DND-41 (cell line): ENCODE data around the gene ERCC4.

ENCODE experiments used
- ATAC-seq: fragments of 200-7000 bp; cut with Tn5 transposase; 3 replicates; pipeline ENCODE4 v1.9.1; 2021; ENCODE audit warnings: low read depth; ENCODE audit not compliant: insufficient read depth
- DNase-seq: peaks from one replicate; pipeline ENCODE4 v3.0.0-alpha.2; 2020
- H2AFZ ChIP-seq: 2 replicates; pipeline ENCODE4 v1.6.0; 2012; ENCODE audit warnings: low read depth, low read length
- H3K27ac ChIP-seq: 2 replicates; pipeline ENCODE4 v1.5.1; 2012; ENCODE audit warnings: low read length, inconsistent platforms
- H3K27me3 ChIP-seq: fragments of 200-600 bp; sonication (generic); 2 replicates; pipeline ENCODE4 v1.6.0; 2012; ENCODE audit warnings: low read length, mild to moderate bottlenecking, inconsistent platforms; ENCODE audit not compliant: insufficient read depth, poor library complexity
- H3K36me3 ChIP-seq: 2 replicates; pipeline ENCODE4 v1.5.1; 2012; ENCODE audit warnings: low read length, inconsistent platforms; ENCODE audit not compliant: insufficient read depth
- H3K4me1 ChIP-seq: 2 replicates; pipeline ENCODE4 v1.5.1; 2012; ENCODE audit warnings: mild to moderate bottlenecking, low read length; ENCODE audit not compliant: insufficient read depth
- H3K4me2 ChIP-seq: 2 replicates; pipeline ENCODE4 v1.6.0; 2012; ENCODE audit warnings: mild to moderate bottlenecking, moderate library complexity, low read length, inconsistent platforms; ENCODE audit not compliant: insufficient read depth
- H3K4me3 ChIP-seq, 2 experiments: fragments of 200-600 bp in 1 of 2; shearing (Covaris generic) in 1 of 2; 2 replicates each; pipeline ENCODE4 v1.5.1; 2012 to 2016; ENCODE audit warnings: inconsistent platforms in 2 of 2, low read length in 2 of 2, mild to moderate bottlenecking in 2 of 2, low read depth in 1 of 2, moderate library complexity in 1 of 2
- H3K79me2 ChIP-seq: 2 replicates; pipeline ENCODE4 v1.6.0; 2012; ENCODE audit warnings: low read length, inconsistent platforms; ENCODE audit not compliant: insufficient read depth
- H3K9ac ChIP-seq: 2 replicates; pipeline ENCODE4 v1.6.0; 2012; ENCODE audit warnings: low read depth, mild to moderate bottlenecking, inconsistent platforms, low read length, moderate library complexity
- H3K9me3 ChIP-seq: 2 replicates; pipeline ENCODE4 v1.5.1; 2012; ENCODE audit warnings: low read length, moderate library complexity, mild to moderate bottlenecking, inconsistent platforms; ENCODE audit not compliant: insufficient read depth, severe bottlenecking
- H4K20me1 ChIP-seq: 2 replicates; pipeline ENCODE4 v1.6.0; 2012; ENCODE audit warnings: low read length; ENCODE audit not compliant: insufficient read depth
- EZH2 ChIP-seq: IDR thresholded peaks from 3 replicates; pipeline ENCODE4 v1.6.1; 2012; ENCODE audit warnings: borderline replicate concordance, low read depth, mild to moderate bottlenecking, moderate library complexity, low read length, inconsistent platforms; ENCODE audit not compliant: severe bottlenecking
- TF ChIP-seq, protein P1 (sequence below): IDR thresholded peaks from 2 replicates; pipeline ENCODE4 v1.5.1; 2012; ENCODE audit warnings: borderline replicate concordance, low read length, moderate library complexity, mild to moderate bottlenecking; ENCODE audit not compliant: poor library complexity, severe bottlenecking; ENCODE audit errors: extremely low read depth

The ERCC4 gene

DNA sequence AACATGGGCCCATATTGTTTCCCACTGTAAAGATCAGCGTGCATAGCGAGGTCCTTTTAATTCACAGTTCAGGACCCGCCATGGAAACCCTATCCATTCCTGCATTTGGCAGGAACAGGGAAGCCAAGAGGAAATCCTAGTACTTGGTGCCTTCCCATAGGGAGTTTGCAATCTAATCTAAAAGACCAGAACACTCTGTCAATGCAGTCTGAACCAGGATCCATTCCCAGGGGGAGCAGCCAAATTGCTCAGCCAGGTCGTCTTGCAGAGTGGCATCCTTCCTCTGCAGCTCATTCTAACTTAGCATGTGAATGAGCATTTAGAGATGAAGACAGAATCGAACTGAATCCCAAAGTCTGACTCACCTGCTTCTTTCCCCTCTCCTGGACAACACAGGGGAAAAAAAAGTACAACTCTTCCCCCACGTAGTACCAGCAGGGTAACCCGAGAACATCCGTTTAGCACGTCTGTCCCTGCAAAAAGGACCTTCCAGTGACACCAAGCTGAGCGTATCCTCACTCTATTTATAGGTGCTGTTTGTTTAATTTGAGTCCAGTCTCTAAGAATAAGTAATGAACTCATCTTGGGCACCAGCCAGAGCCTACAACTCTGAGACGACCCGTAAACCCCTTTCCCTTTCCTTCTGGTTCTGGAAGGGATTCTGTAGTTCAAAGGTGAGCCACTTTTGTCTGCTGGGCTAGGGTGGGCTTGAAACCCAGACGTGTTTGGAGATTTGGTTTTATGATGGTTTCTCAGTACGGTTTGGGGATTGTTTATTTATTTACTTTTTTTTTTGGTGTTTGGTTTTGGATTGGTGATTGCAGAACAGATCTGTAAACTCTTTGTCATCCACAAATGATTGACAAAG is 74.5 kb downstream of the ERCC4 start:
- no peak overlapping the region for H2AFZ ChIP-seq
- DNase-seq (no peak), ATAC-seq (no peak)
- no peaks in the 10 kb centered on the region for H3K4me1 ChIP-seq
- no peak overlapping the region for H3K4me2 ChIP-seq
- H4K20me1 ChIP-seq, result no peaks in the 10 kb centered on the region
- no peaks in the 10 kb centered on the region for H3K9me3 ChIP-seq
- H3K4me3 ChIP-seq, result no peak overlapping the region
- no peak overlapping the region for H3K9ac ChIP-seq
- no peak overlapping the region for H3K27ac ChIP-seq
- H3K79me2 ChIP-seq, result no peaks in the 10 kb centered on the region
- H3K36me3 ChIP-seq, result no peaks in the 10 kb centered on the region
- TF ChIP-seq, protein P1, sequence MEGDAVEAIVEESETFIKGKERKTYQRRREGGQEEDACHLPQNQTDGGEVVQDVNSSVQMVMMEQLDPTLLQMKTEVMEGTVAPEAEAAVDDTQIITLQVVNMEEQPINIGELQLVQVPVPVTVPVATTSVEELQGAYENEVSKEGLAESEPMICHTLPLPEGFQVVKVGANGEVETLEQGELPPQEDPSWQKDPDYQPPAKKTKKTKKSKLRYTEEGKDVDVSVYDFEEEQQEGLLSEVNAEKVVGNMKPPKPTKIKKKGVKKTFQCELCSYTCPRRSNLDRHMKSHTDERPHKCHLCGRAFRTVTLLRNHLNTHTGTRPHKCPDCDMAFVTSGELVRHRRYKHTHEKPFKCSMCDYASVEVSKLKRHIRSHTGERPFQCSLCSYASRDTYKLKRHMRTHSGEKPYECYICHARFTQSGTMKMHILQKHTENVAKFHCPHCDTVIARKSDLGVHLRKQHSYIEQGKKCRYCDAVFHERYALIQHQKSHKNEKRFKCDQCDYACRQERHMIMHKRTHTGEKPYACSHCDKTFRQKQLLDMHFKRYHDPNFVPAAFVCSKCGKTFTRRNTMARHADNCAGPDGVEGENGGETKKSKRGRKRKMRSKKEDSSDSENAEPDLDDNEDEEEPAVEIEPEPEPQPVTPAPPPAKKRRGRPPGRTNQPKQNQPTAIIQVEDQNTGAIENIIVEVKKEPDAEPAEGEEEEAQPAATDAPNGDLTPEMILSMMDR, result no peak
- no peak for TF ChIP-seq EZH2
- no peaks in the 10 kb centered on the region for H3K27me3 ChIP-seq

DNA sequence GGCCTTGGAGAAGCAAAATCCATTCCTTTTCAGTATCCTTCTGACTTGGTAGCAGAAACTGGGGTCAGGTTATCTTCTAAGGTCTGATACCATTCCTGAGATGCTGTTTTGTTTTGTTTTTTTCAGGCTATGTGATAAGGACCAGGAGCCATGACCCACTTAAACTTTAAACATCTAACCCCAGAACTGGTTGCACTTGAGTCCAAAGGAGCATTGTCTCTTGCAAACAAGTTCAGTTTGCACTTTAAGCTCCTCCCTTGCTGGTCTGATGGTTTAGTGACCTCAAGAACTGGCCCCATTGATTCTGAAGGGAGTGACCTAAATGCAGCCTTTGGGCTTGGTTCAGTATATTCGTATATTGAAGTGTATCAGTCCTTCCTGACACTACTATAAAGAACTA is 75.2 kb downstream of the ERCC4 start:
- ATAC-seq (no peak), DNase-seq (no peak)
- Histone ChIP-seq H3K4me1 (no peaks in the 10 kb centered on the region), H3K4me2 (no peak overlapping the region), H3K4me3 (no peak overlapping the region), H4K20me1 (no peaks in the 10 kb centered on the region), H2AFZ (no peak overlapping the region), H3K27me3 (no peaks in the 10 kb centered on the region), H3K79me2 (no peaks in the 10 kb centered on the region), H3K9me3 (no peaks in the 10 kb centered on the region), H3K36me3 (no peaks in the 10 kb centered on the region), H3K27ac (no peak overlapping the region), H3K9ac (no peak overlapping the region)
- TF ChIP-seq, protein P1, result no peak
- no peak for TF ChIP-seq EZH2

DNA sequence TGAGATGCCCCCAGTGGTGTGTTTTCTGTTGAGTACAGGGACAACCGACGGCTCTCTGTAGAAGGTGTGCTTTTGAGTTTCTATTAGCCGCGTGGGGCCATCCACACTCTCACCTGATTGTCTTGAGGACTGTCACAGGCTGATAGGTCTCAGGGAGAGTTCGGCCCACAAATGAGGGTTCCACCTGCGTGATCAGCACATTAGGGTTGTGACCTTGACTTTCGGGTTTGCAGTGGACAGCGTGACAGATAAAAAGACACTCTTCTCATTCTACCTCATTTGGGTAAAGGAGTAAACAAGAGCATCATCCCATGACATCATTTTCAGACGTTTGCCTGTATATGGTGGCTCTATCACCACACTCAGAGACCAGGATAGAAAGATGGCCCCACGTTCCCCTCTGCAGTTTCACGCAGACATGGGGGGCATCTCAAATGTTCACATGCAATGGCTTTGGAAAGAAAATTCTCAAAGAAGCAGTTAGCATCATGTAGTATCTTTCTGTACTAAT is 76.9 kb downstream of the ERCC4 start:
- ATAC-seq (no peak), DNase-seq (no peak)
- no peak overlapping the region for H3K4me2 ChIP-seq
- no peaks in the 10 kb centered on the region for H3K4me1 ChIP-seq
- H3K9me3 ChIP-seq, result no peaks in the 10 kb centered on the region
- no peaks in the 10 kb centered on the region for H3K79me2 ChIP-seq
- H3K4me3 ChIP-seq, result no peak overlapping the region
- no peak overlapping the region for H3K27ac ChIP-seq
- no peak overlapping the region for H3K9ac ChIP-seq
- H3K36me3 ChIP-seq, result no peaks in the 10 kb centered on the region
- no peaks in the 10 kb centered on the region for H4K20me1 ChIP-seq
- no peaks in the 10 kb centered on the region for H3K27me3 ChIP-seq
- no peak overlapping the region for H2AFZ ChIP-seq
- no peak for TF ChIP-seq EZH2
- TF ChIP-seq, protein P1, result no peak
